IMR-90 (cell line): ENCODE data around the gene DCC. TPM values are rescaled to one million over a fixed set of nuclear protein-coding genes. Genes with fewer than 3 reads are reported as not detected.

Experiments used
- ATAC-seq: fragments of 200-7000 bp; cut with Tn5 transposase; 2 replicates; pipeline ENCODE4 v1.9.1; 2020; ENCODE audit warnings: low read depth, mild to moderate bottlenecking, moderate library complexity
- BruUV-seq: library from RNA; stranded (reverse); fragments of 400-500 nt; replicated peaks from 2 replicates; lab custom pipeline; 2021; lab: Mats Ljungman, UMichigan
- CTCF ChIA-PET: fragments of 300-600 bp; formaldehyde crosslinking; extraction: SDS; loops from one replicate; lab custom pipeline; 2021; ENCODE audit warnings: antibody characterized with exemption; lab: Yijun Ruan, JAX
- POLR2A ChIA-PET: fragments of 300-600 bp; sonication (Branson Sonifier 250); formaldehyde crosslinking; loops from one replicate; lab custom pipeline; 2022; ENCODE audit warnings: antibody characterized with exemption; ENCODE audit not compliant: unreplicated experiment; lab: Charles Lee
- DNase-seq: peaks from one replicate; pipeline ENCODE4 v3.0.0; 2013
- H2AFZ ChIP-seq: replicated peaks from 2 replicates; pipeline ENCODE3; 2013; ENCODE audit warnings: low read length, mild to moderate bottlenecking; ENCODE audit not compliant: poor library complexity
- H2AK5ac ChIP-seq: 2 replicates; pipeline ENCODE4 v1.6.1; 2013; ENCODE audit warnings: low read depth, low read length, inconsistent platforms
- H2AK9ac ChIP-seq: replicated peaks from 2 replicates; pipeline ENCODE3; 2013; ENCODE audit warnings: mild to moderate bottlenecking, low read depth, low read length, moderate library complexity; ENCODE audit not compliant: poor library complexity
- H2BK120ac ChIP-seq: 2 replicates; pipeline ENCODE4 v1.6.1; 2013; ENCODE audit warnings: low read depth, low read length, inconsistent platforms
- H2BK15ac ChIP-seq: 3 replicates; pipeline ENCODE4 v1.6.1; 2013; ENCODE audit warnings: low read depth, low read length, inconsistent platforms
- H2BK20ac ChIP-seq: 2 replicates; pipeline ENCODE4 v1.6.1; 2013; ENCODE audit warnings: low read depth, mild to moderate bottlenecking, inconsistent platforms, low read length, moderate library complexity
- H2BK5ac ChIP-seq: 2 replicates; pipeline ENCODE4 v1.6.1; 2013; ENCODE audit warnings: mild to moderate bottlenecking, low read depth, low read length, inconsistent platforms; ENCODE audit not compliant: poor library complexity, severe bottlenecking
- H3K14ac ChIP-seq: replicated peaks from 2 replicates; pipeline ENCODE4 v1.6.1; 2013; ENCODE audit warnings: low read depth, low read length, inconsistent platforms
- H3K18ac ChIP-seq: 2 replicates; pipeline ENCODE4 v1.6.1; 2013; ENCODE audit warnings: low read depth, low read length, control low read depth
- H3K23ac ChIP-seq: 2 replicates; pipeline ENCODE4 v1.6.1; 2013; ENCODE audit warnings: low read depth, low read length, inconsistent platforms
- H3K27ac ChIP-seq: 2 replicates; pipeline ENCODE4 v1.5.1; 2013; ENCODE audit warnings: mild to moderate bottlenecking, control low read depth, low read length; ENCODE audit not compliant: insufficient read depth
- H3K27me3 ChIP-seq: 2 replicates; pipeline ENCODE4 v1.6.1; 2013; ENCODE audit warnings: low read length; ENCODE audit not compliant: control insufficient read depth, insufficient read depth
- H3K36me3 ChIP-seq: 2 replicates; pipeline ENCODE4 v1.6.1; 2013; ENCODE audit warnings: low read length, mixed read lengths; ENCODE audit not compliant: control insufficient read depth, insufficient read depth
- H3K4ac ChIP-seq: 2 replicates; pipeline ENCODE4 v1.6.1; 2013; ENCODE audit warnings: low read depth, low read length, inconsistent platforms
- H3K4me1 ChIP-seq: 2 replicates; pipeline ENCODE4 v1.6.1; 2013; ENCODE audit warnings: low read length, mixed read lengths; ENCODE audit not compliant: control insufficient read depth, insufficient read depth
- H3K4me2 ChIP-seq: 2 replicates; pipeline ENCODE4 v1.6.1; 2013; ENCODE audit warnings: low read depth, mild to moderate bottlenecking, control low read depth, low read length, moderate library complexity
- H3K4me3 ChIP-seq: 2 replicates; pipeline ENCODE4 v1.5.1; 2013; ENCODE audit warnings: low read depth, mild to moderate bottlenecking, control low read depth, low read length, moderate library complexity; ENCODE audit not compliant: insufficient read depth
- H3K56ac ChIP-seq: 2 replicates; pipeline ENCODE4 v1.6.1; 2013; ENCODE audit warnings: low read length, inconsistent platforms; ENCODE audit not compliant: insufficient read depth; ENCODE audit errors: extremely low read depth
- H3K79me1 ChIP-seq, 2 experiments: 2 replicates each; pipeline ENCODE4 v1.6.1; 2013; ENCODE audit warnings: low read length in 2 of 2, inconsistent platforms in 1 of 2, low read depth in 1 of 2
- H3K9ac ChIP-seq: 2 replicates; pipeline ENCODE4 v1.6.1; 2013; ENCODE audit warnings: low read depth, low read length, control low read depth
- H3K9me1 ChIP-seq: 2 replicates; pipeline ENCODE4 v1.6.1; 2013; ENCODE audit warnings: low read length, inconsistent platforms; ENCODE audit not compliant: insufficient read depth
- H3K9me3 ChIP-seq: 2 replicates; pipeline ENCODE4 v1.6.1; 2013; ENCODE audit warnings: low read length; ENCODE audit not compliant: control insufficient read depth, insufficient read depth
- H4K20me1 ChIP-seq: 2 replicates; pipeline ENCODE4 v1.6.1; 2013; ENCODE audit warnings: low read length, inconsistent platforms; ENCODE audit not compliant: insufficient read depth
- H4K5ac ChIP-seq: 2 replicates; pipeline ENCODE4 v1.6.1; 2013; ENCODE audit warnings: mild to moderate bottlenecking, low read depth, low read length, control low read depth
- H4K8ac ChIP-seq, 2 experiments: 2 replicates each; pipeline ENCODE4 v1.6.1; 2013; ENCODE audit warnings: low read depth in 2 of 2, low read length in 2 of 2, control low read depth in 1 of 2, inconsistent platforms in 1 of 2
- H4K91ac ChIP-seq: 2 replicates; pipeline ENCODE4 v1.6.1; 2013; ENCODE audit warnings: low read depth, low read length, inconsistent platforms; ENCODE audit not compliant: insufficient read depth
- BHLHE40 ChIP-seq: fragments of 150-350 bp; IDR thresholded peaks from 2 replicates; pipeline ENCODE4 v1.6.1; 2016; ENCODE audit warnings: mild to moderate bottlenecking, low read depth, low read length
- ELK1 ChIP-seq: fragments of 150-350 bp; IDR thresholded peaks from 2 replicates; pipeline ENCODE4 v1.6.1; 2016; ENCODE audit warnings: low read depth, mild to moderate bottlenecking, low read length, moderate library complexity, borderline replicate concordance
- FOS ChIP-seq: fragments of 150-350 bp; IDR thresholded peaks from 2 replicates; pipeline ENCODE4 v1.6.1; 2016; ENCODE audit warnings: low read depth, low read length
- NFE2L2 ChIP-seq: fragments of 150-350 bp; IDR thresholded peaks from 2 replicates; pipeline ENCODE4 v1.6.1; 2016; ENCODE audit warnings: low read depth, mild to moderate bottlenecking, low read length
- USF2 ChIP-seq: fragments of 150-350 bp; IDR thresholded peaks from 2 replicates; pipeline ENCODE4 v1.6.1; 2017; ENCODE audit warnings: mild to moderate bottlenecking, antibody characterized with exemption, low read length, low read depth
- WGBS, 2 experiments: methylation state at CpG; one replicate each; pipeline versions ENCODE4 v1.1.5 to v1.1.7; 2013; ENCODE audit warnings: missing lambda C conversion rate in 2 of 2; ENCODE audit not compliant: insufficient read length in 1 of 2; ENCODE audit errors: extremely low coverage in 2 of 2; 5-methylcytosine and 5-hydroxymethylcytosine counted together
- dilution Hi-C: fragments of 300-500 bp; cut with HindIII; formaldehyde crosslinking; loops from one replicate; pipeline ENCODE4 v1.14.3; 2018; ENCODE audit warnings: low sequenced_read_pairs; ENCODE audit not compliant: unreplicated experiment
- in situ Hi-C: fragments of 300-500 bp; cut with MboI; formaldehyde crosslinking; loops from 3 replicates; pipeline ENCODE4 v1.14.3; 2019; ENCODE audit warnings: low sequenced_read_pairs, inconsistent platforms, mixed read lengths
- intact Hi-C: fragments of 100-400 bp; cut with micrococcal nuclease; formaldehyde crosslinking; loops from 2 replicates; pipeline ENCODE4 v1.10.0; 2022
- polyA plus RNA-seq, 3 experiments: library from polyadenylated mRNA; depleted of rRNA; stranded (reverse); fragments of >200 nt; gene quantifications; 2 replicates each; pipeline ENCODE4 v1.2.3, GENCODE V29; 2012; ENCODE audit warnings: low replicate concordance in 1 of 3
- total RNA-seq: library from RNA; depleted of rRNA; stranded (reverse); fragments of >200 nt; gene quantifications from 2 replicates; pipeline ENCODE4 v1.2.3, GENCODE V29; 2012

Gene DCC
- total and polyA plus RNA-seq, 2 of the 4 experiments (the other 2 are of a cell fraction), result 0.31 to 0.54 TPM

GRCh38 chr18:53521068-53521467 is 1181.1 kb downstream of the DCC start:
- Histone ChIP-seq H3K4me3 (no peak overlapping the region), H3K9ac (no peak overlapping the region), H3K14ac (no peak overlapping the region), H3K27me3 (no peaks in the 10 kb centered on the region), H2BK5ac (no peak overlapping the region), H3K4me1 (no peaks in the 10 kb centered on the region), H2BK120ac (no peak overlapping the region), H3K79me1 (no peaks in the 10 kb centered on the region), H4K20me1 (no peaks in the 10 kb centered on the region), H3K56ac (no peak overlapping the region), H3K36me3 (no peaks in the 10 kb centered on the region), H2AFZ (no peak overlapping the region), H3K18ac (no peak overlapping the region), H3K23ac (no peak overlapping the region), H2BK20ac (no peak overlapping the region), H4K5ac (no peak overlapping the region), H2AK9ac (no peak overlapping the region), H2BK15ac (no peak overlapping the region), H4K91ac (no peak overlapping the region), H3K4me2 (no peak overlapping the region), H3K9me1 (no peaks in the 10 kb centered on the region), H2AK5ac (no peak overlapping the region), H4K8ac (no peak overlapping the region), H3K4ac (no peak overlapping the region), H3K27ac (no peak overlapping the region), H3K9me3 (peaks cover 4% of the 10 kb centered on the region; the same call in 1 of the 2 replicates)
- WGBS, 2 experiments, result no CpG with 5 or more reads among the region's 7 CpGs
- DNase-seq (no peak), ATAC-seq (no peak)
- intact Hi-C loops, result no loop called here
- dilution Hi-C loops, result no loop called here
- in situ Hi-C loops, result no loop called here
- BruUV-seq, result no TSS peak
- ChIA-PET CTCF (no interaction called here), POLR2A (no interaction called here)
- TF ChIP-seq USF2, result no peak
- no peak for TF ChIP-seq NFE2L2
- TF ChIP-seq FOS, result no peak
- TF ChIP-seq ELK1, result no peak
- TF ChIP-seq BHLHE40, result no peak
